SK-N-SH treated with all-trans-retinoic acid at 6 μM for 48 hours (cell line): Measurements from ENCODE around the gene OR2Y1.

Experiments used
- ATAC-seq: fragments of 200-7000 bp; cut with Tn5 transposase; 3 replicates; pipeline ENCODE4 v1.9.1; 2020; ENCODE audit warnings: mild to moderate bottlenecking, moderate library complexity
- ARNTL ChIP-seq: fragments of 450-650 bp; formaldehyde crosslinking; IDR thresholded peaks from 2 replicates; pipeline ENCODE4 v1.5.0; 2020; ENCODE audit warnings: low read depth, mild to moderate bottlenecking, moderate library complexity, borderline replicate concordance
- BACH2 ChIP-seq: fragments of 250-450 bp; sonication (Bioruptor Pico); IDR thresholded peaks from 2 replicates; pipeline ENCODE4 v1.9.0; 2021; ENCODE audit warnings: mild to moderate bottlenecking, borderline replicate concordance
- CREB5 ChIP-seq: fragments of 250-450 bp; sonication (Bioruptor Pico); IDR thresholded peaks from 2 replicates; pipeline ENCODE4 v1.5.1; 2020; ENCODE audit warnings: low read depth, mild to moderate bottlenecking, moderate library complexity
- CSDC2 ChIP-seq: fragments of 250-450 bp; sonication (Bioruptor Pico); IDR thresholded peaks from 2 replicates; pipeline ENCODE4 v1.5.0; 2020; ENCODE audit warnings: mild to moderate bottlenecking, moderate library complexity
- CSRNP3 ChIP-seq: fragments of 250-450 bp; sonication (Bioruptor Pico); IDR thresholded peaks from 2 replicates; pipeline ENCODE4 v1.5.1; 2021; ENCODE audit warnings: mild to moderate bottlenecking, moderate library complexity
- ESRRG ChIP-seq: fragments of 250-450 bp; sonication (Bioruptor Pico); IDR thresholded peaks from 2 replicates; pipeline ENCODE4 v1.6.1; 2021; ENCODE audit warnings: mild to moderate bottlenecking
- GLIS3 ChIP-seq: fragments of 250-450 bp; sonication (Bioruptor Pico); IDR thresholded peaks from 2 replicates; pipeline ENCODE4 v1.5.0; 2020; ENCODE audit warnings: mild to moderate bottlenecking, moderate library complexity
- ISL1 ChIP-seq: fragments of 250-450 bp; sonication (Bioruptor Pico); IDR thresholded peaks from 2 replicates; pipeline ENCODE4 v2.1.2; 2022; ENCODE audit warnings: mild to moderate bottlenecking, moderate library complexity
- OSR1 ChIP-seq: fragments of 250-450 bp; sonication (Bioruptor Pico); IDR thresholded peaks from 2 replicates; pipeline ENCODE4 v1.8.0; 2022; ENCODE audit warnings: moderate library complexity, mild to moderate bottlenecking, inconsistent platforms
- PATZ1 ChIP-seq: fragments of 250-450 bp; sonication (Bioruptor Pico); IDR thresholded peaks from 2 replicates; pipeline ENCODE4 v1.8.0; 2020; ENCODE audit warnings: mild to moderate bottlenecking, moderate library complexity, borderline replicate concordance
- POU6F1 ChIP-seq: fragments of 250-450 bp; sonication (Bioruptor Pico); IDR thresholded peaks from 2 replicates; pipeline ENCODE4 v1.8.0; 2021; ENCODE audit warnings: low read depth, mild to moderate bottlenecking, moderate library complexity, borderline replicate concordance
- PPARA ChIP-seq: fragments of 250-450 bp; sonication (Bioruptor Pico); IDR thresholded peaks from 2 replicates; pipeline ENCODE4 v1.5.0; 2020; ENCODE audit warnings: mild to moderate bottlenecking, borderline replicate concordance
- SNAI2 ChIP-seq: fragments of 250-450 bp; sonication (Bioruptor Pico); IDR thresholded peaks from 2 replicates; pipeline ENCODE4 v1.5.0; 2020; ENCODE audit warnings: mild to moderate bottlenecking, moderate library complexity
- TCF4 ChIP-seq: fragments of 250-450 bp; sonication (Bioruptor Pico); IDR thresholded peaks from 2 replicates; pipeline ENCODE4 v1.8.0; 2021; ENCODE audit warnings: mild to moderate bottlenecking, moderate library complexity, borderline replicate concordance
- TOX ChIP-seq: fragments of 250-450 bp; sonication (Bioruptor Pico); IDR thresholded peaks from 2 replicates; pipeline ENCODE4 v1.8.0; 2021; ENCODE audit warnings: mild to moderate bottlenecking, moderate library complexity, borderline replicate concordance
- TSHZ2 ChIP-seq: fragments of 250-450 bp; sonication (Bioruptor Pico); IDR thresholded peaks from 2 replicates; pipeline ENCODE4 v1.5.0; 2020; ENCODE audit warnings: mild to moderate bottlenecking, moderate library complexity
- ZC3H10 ChIP-seq: fragments of 250-450 bp; sonication (Bioruptor Pico); IDR thresholded peaks from 2 replicates; pipeline ENCODE4 v1.5.1; 2021; ENCODE audit warnings: mild to moderate bottlenecking, moderate library complexity
- ZFP3 ChIP-seq: fragments of 250-450 bp; sonication (Bioruptor Pico); IDR thresholded peaks from 2 replicates; pipeline ENCODE4 v1.5.0; 2020; ENCODE audit warnings: mild to moderate bottlenecking, moderate library complexity
- ZFP30 ChIP-seq: fragments of 450-650 bp; formaldehyde crosslinking; IDR thresholded peaks from 2 replicates; pipeline ENCODE4 v1.5.0; 2022; ENCODE audit warnings: mild to moderate bottlenecking, moderate library complexity
- ZNF565 ChIP-seq: fragments of 450-650 bp; formaldehyde crosslinking; conservative IDR thresholded peaks from 2 replicates; pipeline ENCODE4 v1.5.0; 2020; ENCODE audit warnings: low read depth, mild to moderate bottlenecking, moderate library complexity
- ZNF70 ChIP-seq: fragments of 450-650 bp; formaldehyde crosslinking; IDR thresholded peaks from 2 replicates; pipeline ENCODE4 v1.5.0; 2020; ENCODE audit warnings: mild to moderate bottlenecking, moderate library complexity
- ZNF8 ChIP-seq: fragments of 450-650 bp; formaldehyde crosslinking; IDR thresholded peaks from 2 replicates; pipeline ENCODE4 v1.5.0; 2020; ENCODE audit warnings: mild to moderate bottlenecking, moderate library complexity

The OR2Y1 gene

GRCh38 chr5:180739271-180739670 lies 587 bp downstream of the OR2Y1 start:
- TF ChIP-seq PPARA (CRISPR knock-in tag) (no peak), PATZ1 (no peak), ZC3H10 (CRISPR knock-in tag) (no peak), TSHZ2 (CRISPR knock-in tag) (no peak), ZNF70 (CRISPR knock-in tag) (no peak), ESRRG (CRISPR knock-in tag) (no peak), ZFP30 (no peak), ISL1 (CRISPR knock-in tag) (no peak), ZNF8 (CRISPR knock-in tag) (no peak), ARNTL (CRISPR knock-in tag) (no peak), ZNF565 (CRISPR knock-in tag) (no peak), GLIS3 (no peak), OSR1 (no peak), SNAI2 (CRISPR knock-in tag) (no peak), TOX (CRISPR knock-in tag) (no peak), BACH2 (CRISPR knock-in tag) (no peak), TCF4 (no peak), CREB5 (no peak), CSDC2 (CRISPR knock-in tag) (no peak)
- no peak for ATAC-seq

DNA sequence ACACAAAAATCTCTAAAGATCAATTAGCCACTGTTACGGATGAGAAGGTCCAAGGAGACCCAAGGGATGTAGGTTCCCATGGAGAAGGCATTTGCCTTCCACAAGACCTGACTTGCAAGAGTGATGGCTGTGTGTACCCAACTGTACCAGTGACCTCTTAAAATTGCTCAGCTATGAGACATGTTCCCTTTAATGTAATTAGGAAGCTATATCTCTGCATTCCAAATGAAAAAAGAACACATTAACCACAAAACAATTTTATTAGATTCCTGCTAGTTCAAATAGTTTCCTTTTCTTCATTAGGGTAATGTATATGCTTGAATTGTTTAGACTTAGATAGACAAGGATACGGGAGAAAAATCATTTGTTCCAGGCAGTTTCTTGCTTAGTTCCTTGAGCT lies 3.3 kb downstream of the OR2Y1 start:
- TF ChIP-seq ARNTL (CRISPR knock-in tag): no peak
- 0 out of 2 replicates have a peak, but pooled peaks have one; percentile 41 for TF ChIP-seq CSDC2 (CRISPR knock-in tag)
- no peak for TF ChIP-seq BACH2 (CRISPR knock-in tag)
- peak; percentile 80 for TF ChIP-seq ISL1 (CRISPR knock-in tag)
- no peak for TF ChIP-seq ESRRG (CRISPR knock-in tag)
- no peak for TF ChIP-seq ZFP3 (CRISPR knock-in tag)
- no peak for TF ChIP-seq SNAI2 (CRISPR knock-in tag)
- no peak for TF ChIP-seq ZNF70 (CRISPR knock-in tag)
- 0 out of 2 replicates have a peak, but pooled peaks have one; percentile 35 for TF ChIP-seq CREB5
- ATAC-seq: no peak

GRCh38 chr5:180724944-180725343 lies 14.9 kb downstream of the OR2Y1 start:
- TF ChIP-seq CSRNP3 (CRISPR knock-in tag) (no peak), POU6F1 (CRISPR knock-in tag) (no peak), ZC3H10 (CRISPR knock-in tag) (no peak), ZFP30 (no peak)
- no peak for ATAC-seq
